Measurements from ENCODE around the gene TDP2.

DNA sequence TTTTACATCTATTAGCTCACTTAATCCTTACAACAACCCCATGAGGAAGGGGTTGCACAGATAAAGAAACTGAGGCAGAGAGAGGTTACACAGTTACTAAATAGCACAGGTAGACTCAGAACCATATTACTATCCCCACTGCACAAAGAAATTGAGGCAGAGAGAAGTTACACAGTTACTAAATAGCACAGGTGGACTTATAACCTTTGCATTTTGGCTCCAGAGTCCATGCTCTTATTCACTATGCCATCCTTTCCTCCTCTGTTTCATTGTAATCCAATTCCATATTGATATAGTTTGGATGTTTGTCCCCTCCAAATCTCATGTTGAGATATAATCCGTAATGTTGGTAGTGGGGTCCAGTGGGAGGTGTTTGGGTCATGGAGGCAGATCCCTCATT is 3.5 kb downstream of the TDP2 start:
- no peak for TF ChIP-seq TBP (optimal IDR thresholded peaks at IDR 0.05; ENCODE audit: low read depth, low read length)
- TF ChIP-seq, protein P1, sequence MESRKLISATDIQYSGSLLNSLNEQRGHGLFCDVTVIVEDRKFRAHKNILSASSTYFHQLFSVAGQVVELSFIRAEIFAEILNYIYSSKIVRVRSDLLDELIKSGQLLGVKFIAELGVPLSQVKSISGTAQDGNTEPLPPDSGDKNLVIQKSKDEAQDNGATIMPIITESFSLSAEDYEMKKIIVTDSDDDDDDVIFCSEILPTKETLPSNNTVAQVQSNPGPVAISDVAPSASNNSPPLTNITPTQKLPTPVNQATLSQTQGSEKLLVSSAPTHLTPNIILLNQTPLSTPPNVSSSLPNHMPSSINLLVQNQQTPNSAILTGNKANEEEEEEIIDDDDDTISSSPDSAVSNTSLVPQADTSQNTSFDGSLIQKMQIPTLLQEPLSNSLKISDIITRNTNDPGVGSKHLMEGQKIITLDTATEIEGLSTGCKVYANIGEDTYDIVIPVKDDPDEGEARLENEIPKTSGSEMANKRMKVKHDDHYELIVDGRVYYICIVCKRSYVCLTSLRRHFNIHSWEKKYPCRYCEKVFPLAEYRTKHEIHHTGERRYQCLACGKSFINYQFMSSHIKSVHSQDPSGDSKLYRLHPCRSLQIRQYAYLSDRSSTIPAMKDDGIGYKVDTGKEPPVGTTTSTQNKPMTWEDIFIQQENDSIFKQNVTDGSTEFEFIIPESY (CRISPR knock-in tag; IDR thresholded peaks at IDR 0.05) = no peak
- TF ChIP-seq PML (IDR thresholded peaks at IDR 0.05; ENCODE audit: low read length) = no peak
- no peak for TF ChIP-seq ZNF224 (CRISPR knock-in tag; IDR thresholded peaks at IDR 0.05)
- no peak for TF ChIP-seq JUN (IDR thresholded peaks at IDR 0.05; ENCODE audit: borderline replicate concordance, low read depth, low read length)
- TF ChIP-seq JUN (CRISPR knock-in tag; IDR thresholded peaks at IDR 0.05; ENCODE audit: borderline replicate concordance) = no peak
- TF ChIP-seq PRPF4 (IDR thresholded peaks at IDR 0.05; ENCODE audit: insufficient read depth, low read depth, low read length, poor library complexity, severe bottlenecking) = no peak
- TF ChIP-seq, protein P2, sequence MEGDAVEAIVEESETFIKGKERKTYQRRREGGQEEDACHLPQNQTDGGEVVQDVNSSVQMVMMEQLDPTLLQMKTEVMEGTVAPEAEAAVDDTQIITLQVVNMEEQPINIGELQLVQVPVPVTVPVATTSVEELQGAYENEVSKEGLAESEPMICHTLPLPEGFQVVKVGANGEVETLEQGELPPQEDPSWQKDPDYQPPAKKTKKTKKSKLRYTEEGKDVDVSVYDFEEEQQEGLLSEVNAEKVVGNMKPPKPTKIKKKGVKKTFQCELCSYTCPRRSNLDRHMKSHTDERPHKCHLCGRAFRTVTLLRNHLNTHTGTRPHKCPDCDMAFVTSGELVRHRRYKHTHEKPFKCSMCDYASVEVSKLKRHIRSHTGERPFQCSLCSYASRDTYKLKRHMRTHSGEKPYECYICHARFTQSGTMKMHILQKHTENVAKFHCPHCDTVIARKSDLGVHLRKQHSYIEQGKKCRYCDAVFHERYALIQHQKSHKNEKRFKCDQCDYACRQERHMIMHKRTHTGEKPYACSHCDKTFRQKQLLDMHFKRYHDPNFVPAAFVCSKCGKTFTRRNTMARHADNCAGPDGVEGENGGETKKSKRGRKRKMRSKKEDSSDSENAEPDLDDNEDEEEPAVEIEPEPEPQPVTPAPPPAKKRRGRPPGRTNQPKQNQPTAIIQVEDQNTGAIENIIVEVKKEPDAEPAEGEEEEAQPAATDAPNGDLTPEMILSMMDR (IDR thresholded peaks at IDR 0.05 in 2 of 3, conservative IDR thresholded peaks at IDR 0.05 in 1 of 3; ENCODE audit: insufficient read depth in 2 of 3, low read depth in 1 of 3, low read length in 3 of 3) = no peak
- no peak for TF ChIP-seq CREB1 (IDR thresholded peaks at IDR 0.05)
- no peak for TF ChIP-seq CREB1 (CRISPR knock-in tag; IDR thresholded peaks at IDR 0.05)
- no peak for TF ChIP-seq EP300 (IDR thresholded peaks at IDR 0.05; ENCODE audit: low read length)
